Caki2 (cell line): Measurements from ENCODE around the gene BHLHE23. TPM values are rescaled to one million over a fixed set of nuclear protein-coding genes. Genes with fewer than 3 reads are reported as not detected.
"Not testable (repeated sequence)": the region's sequence is repeated elsewhere in the genome, so short reads cannot be mapped to it uniquely, and the experiment has no call there.

Experiments used
- DNase-seq: peaks from one replicate; pipeline ENCODE4 v3.0.0-alpha.2; 2015; ENCODE audit warnings: low read depth
- in situ Hi-C: cut with HindIII; loops from 2 replicates; pipeline ENCODE4 v1.10.0; 2016; ENCODE audit warnings: low sequenced_read_pairs, low pct_unique_long_range_greater_than_20kb, mixed read lengths
- total RNA-seq: library from RNA; depleted of rRNA; stranded (reverse); fragments of >200 nt; shearing (Covaris generic); gene quantifications from 2 replicates; pipeline ENCODE4 v1.2.3, GENCODE V29; 2014; ENCODE audit warnings: low replicate concordance; rRNA removed

Gene BHLHE23
- total RNA-seq, 1 experiment from 2014 or later, result not detected

DNA sequence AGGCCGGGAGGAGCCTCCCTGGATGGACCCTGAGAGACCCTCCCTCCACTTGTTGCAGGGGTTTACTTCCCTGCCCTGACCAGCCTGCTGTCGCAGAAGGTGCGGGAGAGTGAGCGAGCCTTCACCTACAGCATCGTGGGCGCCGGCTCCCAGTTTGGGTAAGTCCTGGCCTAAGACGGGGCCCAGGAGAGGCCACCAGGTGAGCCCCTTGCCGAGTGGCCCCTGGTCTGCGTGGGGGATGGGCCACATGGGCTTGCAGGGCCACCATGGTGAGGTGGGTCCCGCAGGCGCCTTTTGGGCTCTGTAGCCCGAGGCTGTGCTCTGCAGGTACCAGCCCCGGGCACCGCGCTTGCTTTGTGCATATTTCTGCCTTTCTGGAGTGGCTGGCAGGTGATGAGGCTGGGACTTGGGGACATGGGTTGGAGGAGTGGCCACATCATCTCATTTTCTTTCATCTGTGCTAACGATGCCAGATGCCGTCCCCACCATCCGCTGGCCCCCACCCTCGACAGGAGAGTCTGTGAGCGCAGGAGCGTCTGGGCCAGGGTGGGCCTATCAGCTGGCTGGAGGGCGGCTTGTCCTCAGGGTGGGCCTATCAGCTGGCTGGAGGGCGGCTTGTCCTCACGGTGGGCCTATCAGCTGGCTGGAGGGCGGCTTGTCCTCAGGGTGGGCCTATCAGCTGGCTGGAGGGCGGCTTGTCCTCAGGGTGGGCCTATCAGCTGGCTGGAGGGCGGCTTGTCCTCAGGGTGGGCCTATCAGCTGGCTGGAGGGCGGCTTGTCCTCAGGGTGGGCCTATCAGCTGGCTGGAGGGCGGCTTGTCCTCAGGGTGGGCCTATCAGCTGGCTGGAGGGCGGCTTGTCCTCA lies 46.1 kb downstream of the BHLHE23 start:
- DNase-seq, in situ Hi-C loops: not testable (repeated sequence)

DNA sequence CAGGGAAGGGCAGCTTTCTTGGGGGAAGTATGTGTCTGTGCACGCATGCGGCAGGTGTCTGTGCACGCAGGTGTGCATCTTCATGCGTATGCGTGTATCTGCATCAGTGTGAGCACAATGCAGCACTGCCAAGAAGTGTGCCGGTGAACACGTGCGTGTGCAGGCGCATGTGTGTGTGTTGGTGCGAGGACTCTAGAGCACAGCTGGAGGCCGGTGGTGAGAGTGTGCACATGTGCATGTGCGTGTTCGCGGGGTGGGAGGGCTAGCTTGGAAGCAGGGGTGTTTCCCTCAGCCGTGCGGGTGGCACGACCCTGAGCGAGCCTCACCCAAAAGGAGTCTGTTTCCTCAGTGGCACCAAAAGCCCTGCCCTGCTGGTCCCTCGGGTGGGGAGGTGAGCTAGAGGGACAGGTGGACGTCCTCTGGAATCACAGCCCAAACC lies 46.7 kb downstream of the BHLHE23 start:
- in situ Hi-C loops, result no loop called here
- no peak for DNase-seq

DNA sequence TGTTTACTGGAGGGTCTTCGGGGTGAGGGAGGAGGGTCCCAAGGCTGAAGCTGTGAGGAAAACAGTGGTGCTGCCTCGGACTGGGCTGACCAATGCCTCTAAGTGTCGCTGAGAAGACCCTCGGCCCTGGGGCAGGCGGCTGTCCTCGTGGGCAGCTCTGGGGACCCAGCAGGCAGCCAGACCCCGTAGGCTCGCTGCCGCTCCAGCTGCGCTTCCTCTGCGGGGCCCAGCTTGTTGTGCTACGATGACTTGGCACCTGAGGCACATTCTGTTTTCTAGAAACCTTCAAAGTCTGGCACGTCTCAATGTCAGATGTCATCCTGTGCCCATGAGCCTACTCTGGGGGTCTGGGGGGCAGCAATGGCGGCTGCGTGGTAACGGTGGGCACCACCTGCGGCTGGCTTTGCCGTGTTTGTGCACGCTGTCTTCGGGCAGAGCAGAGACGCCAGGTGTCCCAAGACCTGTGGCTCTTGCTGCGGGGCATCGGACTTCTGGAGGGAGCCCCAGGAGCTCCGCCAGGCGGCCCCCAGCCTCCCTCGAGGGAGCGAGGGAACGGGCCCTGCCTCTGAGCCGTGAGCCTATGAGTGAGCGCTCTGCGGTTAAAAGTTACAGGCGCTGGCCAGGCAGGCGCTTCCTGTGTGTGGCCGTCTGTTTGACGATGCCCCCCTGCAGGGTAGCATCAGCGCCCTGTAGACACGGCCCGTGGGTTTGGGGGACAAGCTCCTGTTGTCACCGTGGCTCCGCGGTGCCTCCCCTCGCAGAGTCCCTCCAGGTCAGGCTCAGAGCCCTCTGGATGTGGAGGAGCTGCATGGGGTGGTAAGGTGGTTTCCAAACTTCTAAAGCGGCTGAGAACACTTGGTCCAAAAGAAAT lies 47.4 kb downstream of the BHLHE23 start:
- DNase-seq, result no peak
- in situ Hi-C loops, result no loop called here

DNA sequence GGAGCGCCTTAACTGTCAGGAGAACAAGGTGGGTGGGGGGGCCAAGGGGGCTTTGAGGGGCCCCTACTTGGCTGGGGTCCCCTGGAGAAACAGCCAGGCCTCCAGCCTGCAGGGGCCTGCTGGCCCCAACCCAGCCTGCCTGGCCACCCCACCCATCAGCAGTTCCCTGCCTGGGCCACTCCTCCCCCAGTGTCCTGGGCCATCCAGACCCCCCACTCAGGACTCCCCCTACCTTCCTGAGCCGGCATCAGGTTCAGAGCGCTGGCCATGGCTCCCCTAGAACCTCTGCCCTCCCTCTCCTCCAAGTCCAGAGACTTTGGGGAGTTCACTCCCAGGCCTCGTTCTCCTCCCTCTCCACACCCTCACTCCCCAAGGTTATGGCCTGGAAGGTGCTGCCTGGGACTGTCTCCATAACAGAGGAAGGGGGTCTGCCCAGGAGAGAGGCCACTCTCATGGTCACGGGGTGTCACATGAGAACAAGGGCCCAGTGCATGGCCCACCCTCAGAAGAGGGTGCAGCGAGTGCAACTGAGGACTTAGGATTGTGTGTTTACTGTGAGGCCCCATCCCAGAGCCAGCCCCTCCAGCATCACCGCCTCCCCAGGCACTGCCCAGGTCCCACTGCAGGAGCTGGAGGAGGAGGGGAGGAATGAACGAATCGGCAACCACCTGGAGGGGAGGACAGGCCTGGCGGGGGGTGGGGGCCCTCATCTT lies 48.2 kb downstream of the BHLHE23 start:
- in situ Hi-C loops, result no loop called here
- no peak for DNase-seq

DNA sequence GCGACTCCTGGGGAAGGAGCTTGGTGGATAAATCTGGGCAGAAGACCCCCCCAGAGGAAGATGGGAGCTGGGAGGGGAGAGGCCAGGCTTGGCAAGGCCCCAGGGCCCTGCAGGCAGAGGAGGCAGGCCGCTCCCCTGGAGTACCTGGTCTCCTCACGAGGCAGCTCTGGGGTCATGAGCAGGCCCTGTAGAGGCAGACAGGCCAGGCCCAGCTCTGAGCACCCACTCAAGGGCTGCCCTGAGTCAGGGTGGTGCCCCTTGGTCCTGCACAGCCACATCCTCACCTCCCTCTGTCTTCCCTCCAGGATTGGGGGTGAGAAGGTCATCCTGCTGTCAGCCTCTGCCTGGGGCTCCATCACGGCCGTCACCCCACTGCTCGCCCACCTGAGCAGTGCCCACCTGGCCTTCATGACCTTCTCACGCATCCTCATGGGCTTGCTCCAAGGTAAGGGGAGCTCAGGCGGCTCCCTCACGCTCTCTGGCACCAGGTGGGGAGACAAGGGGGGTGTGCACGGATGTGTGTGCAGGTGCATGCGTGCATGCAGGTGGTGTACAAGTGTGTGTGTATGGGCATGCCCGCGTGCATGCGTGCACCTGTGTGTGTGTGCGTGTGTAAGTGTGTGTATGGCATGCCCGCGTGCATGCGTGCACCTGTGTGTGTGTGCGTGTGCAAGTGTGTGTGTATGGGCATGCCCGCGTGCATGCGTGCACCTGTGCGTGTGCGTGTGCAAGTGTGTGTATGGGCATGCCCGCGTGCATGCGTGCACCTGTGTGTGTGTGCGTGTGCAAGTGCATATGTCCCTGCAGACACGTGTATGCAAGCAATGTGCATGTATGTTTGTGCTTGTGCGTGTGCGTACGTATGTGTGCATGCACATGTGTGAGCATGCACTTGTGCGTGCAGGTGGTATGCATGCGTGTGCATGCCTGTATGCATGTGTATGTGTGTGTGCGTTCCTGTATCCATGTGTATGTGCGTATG lies 49.3 kb downstream of the BHLHE23 start:
- in situ Hi-C loops, result no loop called here
- DNase-seq, result no peak

DNA sequence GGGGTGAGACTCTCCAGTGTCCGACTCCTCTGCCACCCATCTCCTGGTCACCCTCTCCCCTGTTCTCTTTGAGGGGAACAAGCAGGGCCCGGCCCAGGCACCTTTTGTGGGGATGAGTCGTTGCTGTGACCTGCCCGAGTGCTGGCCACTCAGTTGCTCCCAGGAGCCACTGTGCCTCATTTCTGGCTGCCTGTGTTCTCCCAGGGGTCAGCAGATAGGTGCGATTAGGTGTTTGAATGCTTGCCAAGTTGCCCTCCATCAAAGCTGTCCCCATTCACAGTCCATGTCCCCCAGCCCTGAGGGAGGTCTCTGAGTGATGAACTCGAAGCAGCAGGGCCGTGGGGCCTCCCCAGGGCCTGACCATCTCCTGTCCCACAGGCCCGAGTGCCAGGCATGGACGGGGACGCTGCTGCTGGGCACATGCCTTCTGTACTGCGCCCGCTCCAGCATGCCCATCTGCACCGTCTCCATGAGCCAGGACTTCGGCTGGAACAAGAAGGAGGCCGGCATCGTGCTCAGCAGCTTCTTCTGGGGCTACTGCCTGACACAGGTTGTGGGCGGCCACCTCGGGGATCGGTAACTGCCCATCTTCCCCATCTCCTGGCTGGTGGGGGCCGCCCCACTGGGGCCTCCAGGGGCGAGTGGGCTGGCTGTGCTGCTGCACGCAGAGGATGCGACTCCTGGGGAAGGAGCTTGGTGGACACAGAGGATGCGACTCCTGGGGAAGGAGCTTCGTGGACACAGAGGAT lies 50.2 kb downstream of the BHLHE23 start:
- no peak for DNase-seq
- in situ Hi-C loops, result no loop called here

Other genes with a start within 250 kb of the BHLHE23 start
- gene MRGBP, start 210.5 kb downstream of the BHLHE23 start, total RNA-seq, result 64.3 and 67.6 TPM in 2 replicates
- gene OGFR, start 202.1 kb downstream of the BHLHE23 start, total RNA-seq, result 66.2 and 86.3 TPM in 2 replicates
- gene COL9A3, start 189.9 kb downstream of the BHLHE23 start, total RNA-seq, result not detected in 2 replicates
- gene TCFL5, start 145.1 kb downstream of the BHLHE23 start, total RNA-seq, result 30.0 and 31.7 TPM in 2 replicates
- gene DIDO1, start 80.5 kb downstream of the BHLHE23 start, total RNA-seq, result 14.5 and 18.2 TPM in 2 replicates
- gene GID8, start 68.8 kb downstream of the BHLHE23 start, total RNA-seq, result 29.0 and 39.4 TPM in 2 replicates
- 4.5 and 5.5 TPM in 2 replicates for gene SLC17A9, start 54.3 kb downstream of the BHLHE23 start, total RNA-seq
- 20.0 and 26.9 TPM in 2 replicates for gene YTHDF1, start 209.2 kb upstream of the BHLHE23 start, total RNA-seq
- not detected in 2 replicates for gene BIRC7, start 228.9 kb upstream of the BHLHE23 start, total RNA-seq
- 2.9 and 5.0 TPM in 2 replicates for gene NKAIN4, start 247.5 kb upstream of the BHLHE23 start, total RNA-seq